ENCODE results near the gene PIWIL4. TPM values are rescaled to one million over a fixed set of nuclear protein-coding genes. Genes with fewer than 3 reads are reported as not detected.

PIWIL4 gene
- total and polyA plus RNA-seq, 9 of the 15 experiments (the other 6 are each of a cell fraction or from before 2014, with no cell fraction given): 6.3 to 17.0 (median 10.8) TPM

DNA sequence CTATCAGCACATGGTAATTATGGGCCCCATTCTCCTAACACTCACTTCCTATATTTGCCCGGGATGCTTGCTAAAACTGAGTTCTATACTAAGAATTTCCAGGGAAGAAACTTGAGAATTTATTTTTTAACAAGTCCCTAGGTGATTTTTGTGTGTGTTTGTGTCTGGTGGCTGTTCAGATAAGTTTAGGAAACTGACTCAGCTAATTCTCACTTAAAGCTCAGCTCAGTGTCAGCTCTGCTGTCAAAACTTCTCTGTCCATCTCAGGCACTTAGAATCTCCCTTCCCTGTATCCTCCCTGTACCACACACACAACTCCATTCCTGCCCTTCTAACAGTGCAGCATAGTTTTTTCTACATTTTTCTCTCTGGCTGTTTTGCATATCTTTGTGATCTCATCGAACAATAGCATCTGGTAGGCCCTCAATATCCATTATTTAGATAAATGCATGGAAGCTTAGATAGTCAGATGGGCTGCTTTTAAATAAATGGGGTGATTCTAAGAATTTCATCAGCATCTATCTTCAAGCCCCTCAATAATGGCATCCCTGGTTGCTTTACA is 69.3 kb downstream of the PIWIL4 start (continued):
- peak; percentile 84 for TF ChIP-seq MAFF (IDR thresholded peaks at IDR 0.05; ENCODE audit: low read length)
- no peak for TF ChIP-seq ZNF274 (IDR thresholded peaks at IDR 0.05; ENCODE audit: borderline replicate concordance, low read depth, low read length)
- TF ChIP-seq, protein P1, sequence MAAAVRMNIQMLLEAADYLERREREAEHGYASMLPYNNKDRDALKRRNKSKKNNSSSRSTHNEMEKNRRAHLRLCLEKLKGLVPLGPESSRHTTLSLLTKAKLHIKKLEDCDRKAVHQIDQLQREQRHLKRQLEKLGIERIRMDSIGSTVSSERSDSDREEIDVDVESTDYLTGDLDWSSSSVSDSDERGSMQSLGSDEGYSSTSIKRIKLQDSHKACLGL (CRISPR knock-in tag; IDR thresholded peaks at IDR 0.05; ENCODE audit: borderline replicate concordance, poor library complexity, severe bottlenecking): no peak
- no peak for TF ChIP-seq HDAC1 (IDR thresholded peaks at IDR 0.05)
- TF ChIP-seq, protein P2, sequence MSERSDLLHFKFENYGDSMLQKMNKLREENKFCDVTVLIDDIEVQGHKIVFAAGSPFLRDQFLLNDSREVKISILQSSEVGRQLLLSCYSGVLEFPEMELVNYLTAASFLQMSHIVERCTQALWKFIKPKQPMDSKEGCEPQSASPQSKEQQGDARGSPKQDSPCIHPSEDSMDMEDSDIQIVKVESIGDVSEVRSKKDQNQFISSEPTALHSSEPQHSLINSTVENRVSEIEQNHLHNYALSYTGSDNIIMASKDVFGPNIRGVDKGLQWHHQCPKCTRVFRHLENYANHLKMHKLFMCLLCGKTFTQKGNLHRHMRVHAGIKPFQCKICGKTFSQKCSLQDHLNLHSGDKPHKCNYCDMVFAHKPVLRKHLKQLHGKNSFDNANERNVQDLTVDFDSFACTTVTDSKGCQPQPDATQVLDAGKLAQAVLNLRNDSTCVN (CRISPR knock-in tag; IDR thresholded peaks at IDR 0.05): no peak
- no peak for TF ChIP-seq SMARCB1 (IDR thresholded peaks at IDR 0.05; ENCODE audit: insufficient read length, low read depth)
- peak; percentile 50 for TF ChIP-seq ARID1B (IDR thresholded peaks at IDR 0.05)
- TF ChIP-seq, protein P3, sequence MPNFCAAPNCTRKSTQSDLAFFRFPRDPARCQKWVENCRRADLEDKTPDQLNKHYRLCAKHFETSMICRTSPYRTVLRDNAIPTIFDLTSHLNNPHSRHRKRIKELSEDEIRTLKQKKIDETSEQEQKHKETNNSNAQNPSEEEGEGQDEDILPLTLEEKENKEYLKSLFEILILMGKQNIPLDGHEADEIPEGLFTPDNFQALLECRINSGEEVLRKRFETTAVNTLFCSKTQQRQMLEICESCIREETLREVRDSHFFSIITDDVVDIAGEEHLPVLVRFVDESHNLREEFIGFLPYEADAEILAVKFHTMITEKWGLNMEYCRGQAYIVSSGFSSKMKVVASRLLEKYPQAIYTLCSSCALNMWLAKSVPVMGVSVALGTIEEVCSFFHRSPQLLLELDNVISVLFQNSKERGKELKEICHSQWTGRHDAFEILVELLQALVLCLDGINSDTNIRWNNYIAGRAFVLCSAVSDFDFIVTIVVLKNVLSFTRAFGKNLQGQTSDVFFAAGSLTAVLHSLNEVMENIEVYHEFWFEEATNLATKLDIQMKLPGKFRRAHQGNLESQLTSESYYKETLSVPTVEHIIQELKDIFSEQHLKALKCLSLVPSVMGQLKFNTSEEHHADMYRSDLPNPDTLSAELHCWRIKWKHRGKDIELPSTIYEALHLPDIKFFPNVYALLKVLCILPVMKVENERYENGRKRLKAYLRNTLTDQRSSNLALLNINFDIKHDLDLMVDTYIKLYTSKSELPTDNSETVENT (CRISPR knock-in tag; IDR thresholded peaks at IDR 0.05): no peak
- TF ChIP-seq IFI16 (CRISPR knock-in tag; IDR thresholded peaks at IDR 0.05): no peak
- TF ChIP-seq NFE2 (IDR thresholded peaks at IDR 0.05; ENCODE audit: low read depth): peak; percentile 68
- 0 out of 2 replicates have a peak, but pooled peaks have one; percentile 12 for TF ChIP-seq SMAD4 (CRISPR knock-in tag; conservative IDR thresholded peaks at IDR 0.05)
- peak; percentile 90 for TF ChIP-seq MAFG (tag; conservative IDR thresholded peaks at IDR 0.05)
- peak; percentile 81 for TF ChIP-seq MAFK (IDR thresholded peaks at IDR 0.05; ENCODE audit: low read length)
- TF ChIP-seq POLR2AphosphoS2 (IDR thresholded peaks at IDR 0.05; ENCODE audit: low read length): no peak
- no peak for TF ChIP-seq HDAC6 (IDR thresholded peaks at IDR 0.05; ENCODE audit: low read depth, low read length)
- TF ChIP-seq DIDO1 (tag; IDR thresholded peaks at IDR 0.05; ENCODE audit: low read depth): no peak
- peak; percentile 97 for TF ChIP-seq ZNF316 (IDR thresholded peaks at IDR 0.05)
- peak; percentile 94 for TF ChIP-seq C11orf30 (IDR thresholded peaks at IDR 0.05; ENCODE audit: low read depth)
- 0 out of 2 replicates have a peak, but pooled peaks have one; percentile 19 for TF ChIP-seq BACH1 (tag; IDR thresholded peaks at IDR 0.05)
- TF ChIP-seq NFE2L1 (tag; IDR thresholded peaks at IDR 0.05; ENCODE audit: borderline replicate concordance, low read depth): peak; percentile 12; the same call in 1 of the 2 replicates
- no peak for TF ChIP-seq NELFE (IDR thresholded peaks at IDR 0.05; ENCODE audit: insufficient read depth, insufficient read length)
